ENCODE measurements around the gene ADAM8. TPM values are rescaled to one million over a fixed set of nuclear protein-coding genes. Genes with fewer than 3 reads are reported as not detected.

The ADAM8 gene
- total RNA-seq, 1 donor: 7.8 TPM

Other genes starting within 250 kb of the ADAM8 start
- gene ADGRA1, start 188.9 kb downstream of the ADAM8 start, total RNA-seq: not detected in 2 replicates
- gene KNDC1, start 116.6 kb downstream of the ADAM8 start, total RNA-seq: 1.9 and 5.6 TPM in 2 replicates
- not detected in 2 replicates for gene UTF1, start 46.7 kb downstream of the ADAM8 start, total RNA-seq
- not detected in 2 replicates for gene VENTX, start 39.0 kb downstream of the ADAM8 start, total RNA-seq
- 56.7 and 66.9 TPM in 2 replicates for gene TUBGCP2, start 32.0 kb upstream of the ADAM8 start, total RNA-seq
- gene ZNF511, start 32.0 kb upstream of the ADAM8 start, total RNA-seq: 21.2 and 27.1 TPM in 2 replicates
- gene CALY, start 60.0 kb upstream of the ADAM8 start, total RNA-seq: not detected in 2 replicates
- not detected in 2 replicates for gene PRAP1, start 70.5 kb upstream of the ADAM8 start, total RNA-seq
- 7.3 and 13.2 TPM in 2 replicates for gene FUOM, start 81.2 kb upstream of the ADAM8 start, total RNA-seq
- gene ECHS1, start 96.5 kb upstream of the ADAM8 start, total RNA-seq: 50.3 and 59.6 TPM in 2 replicates
- gene PAOX, start 102.4 kb upstream of the ADAM8 start, total RNA-seq: 6.4 and 7.8 TPM in 2 replicates
- gene MTG1, start 117.3 kb upstream of the ADAM8 start, total RNA-seq: 22.5 and 35.4 TPM in 2 replicates
- 0.32 and 0.43 TPM in 2 replicates for gene SPRN, start 147.8 kb upstream of the ADAM8 start, total RNA-seq
- gene SCART1, start 177.1 kb upstream of the ADAM8 start, total RNA-seq: 2.6 and 4.2 TPM in 2 replicates

Measured in fibroblast of villous mesenchyme (primary cell).